IMR-90 (cell line): ENCODE measurements around the gene STK36.

Source experiments
- CEBPB ChIP-seq: IDR thresholded peaks from 2 replicates; pipeline ENCODE4 v1.6.1; 2012; ENCODE audit warnings: low read depth, low read length, improper control_type of control experiment
- CHD1 ChIP-seq: IDR thresholded peaks from 2 replicates; pipeline ENCODE4 v1.6.1; 2012; ENCODE audit warnings: low read depth, low read length, improper control_type of control experiment
- FOS ChIP-seq: fragments of 150-350 bp; IDR thresholded peaks from 2 replicates; pipeline ENCODE4 v1.6.1; 2016; ENCODE audit warnings: low read depth, low read length
- MAFK ChIP-seq: IDR thresholded peaks from 2 replicates; pipeline ENCODE4 v1.6.1; 2012; ENCODE audit warnings: low read depth, low read length, improper control_type of control experiment
- MAZ ChIP-seq: IDR thresholded peaks from 2 replicates; pipeline ENCODE4 v1.6.1; 2012; ENCODE audit warnings: low read depth, mild to moderate bottlenecking, low read length, improper control_type of control experiment, moderate library complexity, borderline replicate concordance
- MXI1 ChIP-seq: IDR thresholded peaks from 2 replicates; pipeline ENCODE4 v1.6.1; 2012; ENCODE audit warnings: low read depth, mild to moderate bottlenecking, low read length, moderate library complexity, borderline replicate concordance
- POLR2A ChIP-seq: IDR thresholded peaks from 2 replicates; pipeline ENCODE4 v1.6.1; 2012; ENCODE audit warnings: mild to moderate bottlenecking, low read depth, low read length
- RAD21 ChIP-seq: IDR thresholded peaks from 2 replicates; pipeline ENCODE4 v1.6.1; 2012; ENCODE audit warnings: low read length, improper control_type of control experiment
- RFX5 ChIP-seq: IDR thresholded peaks from 2 replicates; pipeline ENCODE4 v1.8.0; 2012; ENCODE audit warnings: low read depth, mild to moderate bottlenecking, low read length, moderate library complexity
- SMC3 ChIP-seq: fragments of 150-350 bp; IDR thresholded peaks from 2 replicates; pipeline ENCODE4 v1.6.1; 2016; ENCODE audit warnings: low read depth, mild to moderate bottlenecking, antibody characterized with exemption, low read length, moderate library complexity
- USF2 ChIP-seq: fragments of 150-350 bp; IDR thresholded peaks from 2 replicates; pipeline ENCODE4 v1.6.1; 2017; ENCODE audit warnings: mild to moderate bottlenecking, antibody characterized with exemption, low read length, low read depth
- TF ChIP-seq, protein P1 (sequence below): conservative IDR thresholded peaks from 2 replicates; pipeline ENCODE4 v1.5.1; 2012; ENCODE audit warnings: mild to moderate bottlenecking, low read depth, low read length, improper control_type of control experiment

DNA sequence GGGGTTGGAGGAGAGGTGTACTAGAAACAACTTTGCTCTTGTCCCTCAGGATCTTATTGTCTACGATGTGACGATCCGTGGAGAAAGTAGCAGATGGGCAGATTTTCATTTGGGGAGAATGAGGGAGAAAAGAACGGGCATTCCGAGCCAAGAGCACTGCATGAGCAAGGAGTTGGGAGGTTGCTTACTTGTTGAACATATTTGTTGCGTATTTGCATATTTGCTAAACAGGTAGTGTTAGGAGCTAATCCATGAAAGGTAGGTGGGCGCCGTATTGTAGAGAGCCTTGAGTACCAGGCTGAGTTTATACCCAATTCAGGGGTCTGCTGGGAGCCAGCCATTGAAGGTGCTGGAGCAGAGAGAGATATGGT lies 11.9 kb upstream of the STK36 start:
- TF ChIP-seq, protein P1, sequence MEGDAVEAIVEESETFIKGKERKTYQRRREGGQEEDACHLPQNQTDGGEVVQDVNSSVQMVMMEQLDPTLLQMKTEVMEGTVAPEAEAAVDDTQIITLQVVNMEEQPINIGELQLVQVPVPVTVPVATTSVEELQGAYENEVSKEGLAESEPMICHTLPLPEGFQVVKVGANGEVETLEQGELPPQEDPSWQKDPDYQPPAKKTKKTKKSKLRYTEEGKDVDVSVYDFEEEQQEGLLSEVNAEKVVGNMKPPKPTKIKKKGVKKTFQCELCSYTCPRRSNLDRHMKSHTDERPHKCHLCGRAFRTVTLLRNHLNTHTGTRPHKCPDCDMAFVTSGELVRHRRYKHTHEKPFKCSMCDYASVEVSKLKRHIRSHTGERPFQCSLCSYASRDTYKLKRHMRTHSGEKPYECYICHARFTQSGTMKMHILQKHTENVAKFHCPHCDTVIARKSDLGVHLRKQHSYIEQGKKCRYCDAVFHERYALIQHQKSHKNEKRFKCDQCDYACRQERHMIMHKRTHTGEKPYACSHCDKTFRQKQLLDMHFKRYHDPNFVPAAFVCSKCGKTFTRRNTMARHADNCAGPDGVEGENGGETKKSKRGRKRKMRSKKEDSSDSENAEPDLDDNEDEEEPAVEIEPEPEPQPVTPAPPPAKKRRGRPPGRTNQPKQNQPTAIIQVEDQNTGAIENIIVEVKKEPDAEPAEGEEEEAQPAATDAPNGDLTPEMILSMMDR, result no peak
- TF ChIP-seq RAD21 (no peak), POLR2A (no peak), CEBPB (no peak), USF2 (no peak), RFX5 (no peak), SMC3 (no peak), MXI1 (no peak), CHD1 (no peak), MAZ (no peak), FOS (no peak), MAFK (no peak)
